ENCODE data around the gene CTSD.
"Not testable (repeated sequence)": the region's sequence is repeated elsewhere in the genome, so short reads cannot be mapped to it uniquely, and the experiment has no call there.

Gene CTSD

GRCh38 chr11:1770061-1770460, 6.3 kb upstream of the CTSD start:
- DNase-seq (ENCODE audit: low spot score), result no peak

GRCh38 chr11:1769304-1769936, 5.7 kb upstream of the CTSD start:
- DNase-seq (ENCODE audit: low spot score), result not testable (repeated sequence)

- no peak for DNase-seq (ENCODE audit: low spot score)
These were observed 4.4 kb upstream of the CTSD start for GRCh38 chr11:1768141-1768469.

- no peak for DNase-seq (ENCODE audit: low spot score)
These were observed 3.8 kb upstream of the CTSD start for GRCh38 chr11:1767399-1768140.

- no peak for DNase-seq (ENCODE audit: low spot score)
These were observed 3.1 kb upstream of the CTSD start for GRCh38 chr11:1766719-1767398.

- no peak for DNase-seq (ENCODE audit: low spot score)
These were observed 2.4 kb upstream of the CTSD start for GRCh38 chr11:1765871-1766718.

- DNase-seq (ENCODE audit: low spot score), result no peak
These were observed 361 bp downstream of the CTSD start for GRCh38 chr11:1763336-1763795.

GRCh38 chr11:1762537-1763302, 1.0 kb downstream of the CTSD start:
- peak; percentile 61 for DNase-seq (ENCODE audit: low spot score)

GRCh38 chr11:1761857-1762536, 1.7 kb downstream of the CTSD start:
- DNase-seq (ENCODE audit: low spot score), result no peak

- DNase-seq (ENCODE audit: low spot score), result no peak
These were observed 2.4 kb downstream of the CTSD start for GRCh38 chr11:1761110-1761856.

- peak; percentile 67 for DNase-seq (ENCODE audit: low spot score)
These were observed 3.2 kb downstream of the CTSD start for GRCh38 chr11:1760351-1761109.

GRCh38 chr11:1759851-1760220, 3.9 kb downstream of the CTSD start:
- no peak for DNase-seq (ENCODE audit: low spot score)

- no peak for DNase-seq (ENCODE audit: low spot score)
These were observed 4.4 kb downstream of the CTSD start for GRCh38 chr11:1759151-1759850.

GRCh38 chr11:1758611-1759150, 5.0 kb downstream of the CTSD start:
- DNase-seq (ENCODE audit: low spot score), result no peak

- no peak for DNase-seq (ENCODE audit: low spot score)
These were observed 5.7 kb downstream of the CTSD start for GRCh38 chr11:1757861-1758610.

- no peak for DNase-seq (ENCODE audit: low spot score)
These were observed 6.6 kb downstream of the CTSD start for GRCh38 chr11:1756791-1757771.
